K562 (cell line): ENCODE measurements around the gene ZNF646. TPM values are rescaled to one million over a fixed set of nuclear protein-coding genes. Genes with fewer than 3 reads are reported as not detected.

Experiments used
- ASH1L ChIP-seq: fragments of 450-650 bp; IDR thresholded peaks from 2 replicates; pipeline ENCODE4 v1.6.1; 2018; ENCODE audit warnings: borderline replicate concordance, mild to moderate bottlenecking, low read depth; ENCODE audit not compliant: partially characterized antibody
- BRF1 ChIP-seq: IDR thresholded peaks from 3 replicates; pipeline ENCODE4 v1.6.1; 2011; ENCODE audit warnings: borderline replicate concordance, mild to moderate bottlenecking; ENCODE audit not compliant: insufficient read length; ENCODE audit errors: extremely low read depth
- CHCHD3 ChIP-seq: fragments of 250-450 bp; sonication (Bioruptor Pico); IDR thresholded peaks from 2 replicates; pipeline ENCODE4 v2.1.2; 2022; ENCODE audit warnings: mild to moderate bottlenecking
- DEAF1 ChIP-seq: fragments of 450-650 bp; formaldehyde crosslinking; IDR thresholded peaks from 2 replicates; pipeline ENCODE4 v1.4.0; 2020; ENCODE audit warnings: mild to moderate bottlenecking, moderate library complexity
- DPF2 ChIP-seq: fragments of 450-650 bp; IDR thresholded peaks from 2 replicates; pipeline ENCODE4 v1.6.1; 2016
- FOXJ3 ChIP-seq: sonication (generic); formaldehyde crosslinking; IDR thresholded peaks from 2 replicates; pipeline ENCODE4 v1.4.0; 2020; ENCODE audit warnings: mild to moderate bottlenecking, missing genetic modification reagents
- ILK ChIP-seq: fragments of 450-650 bp; IDR thresholded peaks from 2 replicates; pipeline ENCODE4 v1.6.1; 2016; ENCODE audit warnings: missing genetic modification characterization, low read depth, mild to moderate bottlenecking, missing compliant biosample characterization, moderate library complexity, borderline replicate concordance
- KLF6 ChIP-seq: fragments of 250-450 bp; sonication (Bioruptor Pico); IDR thresholded peaks from 2 replicates; pipeline ENCODE4 v1.4.0; 2020; ENCODE audit warnings: mild to moderate bottlenecking, moderate library complexity, borderline replicate concordance
- MAFF ChIP-seq: IDR thresholded peaks from 2 replicates; pipeline ENCODE4 v1.6.1; 2012; ENCODE audit warnings: low read length, improper control_type of control experiment
- NFXL1 ChIP-seq: fragments of 450-650 bp; formaldehyde crosslinking; IDR thresholded peaks from 2 replicates; pipeline ENCODE4 v1.4.0; 2021; ENCODE audit warnings: mild to moderate bottlenecking
- SMARCA5 ChIP-seq: fragments of 450-650 bp; IDR thresholded peaks from 2 replicates; pipeline ENCODE4 v1.6.1; 2016
- ZBTB5 ChIP-seq: fragments of 450-650 bp; IDR thresholded peaks from 2 replicates; pipeline ENCODE4 v1.6.1; 2017; ENCODE audit warnings: antibody characterized with exemption
- ZFP30 ChIP-seq: fragments of 250-450 bp; sonication (Bioruptor Pico); IDR thresholded peaks from 2 replicates; pipeline ENCODE4 v1.8.0; 2022; ENCODE audit warnings: moderate library complexity, mild to moderate bottlenecking, inconsistent platforms, borderline replicate concordance
- ZFP36 ChIP-seq: fragments of 150-350 bp; IDR thresholded peaks from 2 replicates; pipeline ENCODE4 v1.6.1; 2018; ENCODE audit warnings: low read length, low read depth; ENCODE audit not compliant: partially characterized antibody
- ZNF121 ChIP-seq: sonication (generic); formaldehyde crosslinking; conservative IDR thresholded peaks from 2 replicates; pipeline ENCODE4 v1.8.0; 2022; ENCODE audit warnings: missing genetic modification reagents
- ZNF140 ChIP-seq: fragments of 250-450 bp; sonication (Bioruptor Pico); IDR thresholded peaks from 2 replicates; pipeline ENCODE4 v1.8.0; 2021; ENCODE audit warnings: moderate library complexity, mild to moderate bottlenecking, inconsistent platforms
- ZNF445 ChIP-seq: fragments of 250-450 bp; sonication (Bioruptor Pico); IDR thresholded peaks from 2 replicates; pipeline ENCODE4 v1.4.0; 2020; ENCODE audit warnings: low read depth, mild to moderate bottlenecking, moderate library complexity
- ZNF551 ChIP-seq: fragments of 250-450 bp; sonication (Bioruptor Pico); IDR thresholded peaks from 2 replicates; pipeline ENCODE4 v1.5.0; 2021; ENCODE audit warnings: mild to moderate bottlenecking, moderate library complexity
- ZNF609 ChIP-seq: sonication (generic); formaldehyde crosslinking; IDR thresholded peaks from 2 replicates; pipeline ENCODE4 v1.8.1; 2023; ENCODE audit warnings: missing genetic modification reagents, mild to moderate bottlenecking, borderline replicate concordance
- polyA plus RNA-seq, 8 experiments: library from polyadenylated mRNA; depleted of rRNA in 4 of 8; stranded (reverse) in 5 of 8; unstranded in 3 of 8; fragments of >200 nt; fragmentation: Nextera tagmentation in 2 of 8; fragmentation: Illumina TruSeq in 1 of 8; extraction: Ambion mirVana in 2 of 8; extraction: Trizol in 1 of 8; gene quantifications; 2 replicates each; pipeline versions ENCODE4 v1.2.1 to v1.2.3, GENCODE V29; 2011 to 2014; ENCODE audit warnings: inconsistent platforms in 1 of 8, missing spikeins in 1 of 8
- total RNA-seq, 7 experiments: library from RNA; depleted of rRNA in 6 of 7; stranded (reverse); fragments of >200 nt in 6 of 7; fragmentation: Illumina TruSeq in 2 of 7; extraction: Trizol in 2 of 7; gene quantifications; 2 replicates each; pipeline versions ENCODE4 v1.2.1 to v1.2.3, GENCODE V29; 2011 to 2021; ENCODE audit warnings: low replicate concordance in 1 of 7

Gene ZNF646
- total and polyA plus RNA-seq, 9 of the 15 experiments (the other 6 are each of a cell fraction or from before 2014, with no cell fraction given) = 0.08 to 20.6 (median 8.0) TPM

- TF ChIP-seq ZNF609 (no peak), ZNF551 (no peak), ZNF121 (no peak), ZNF140 (CRISPR knock-in tag) (no peak), BRF1 (no peak), ZBTB5 (no peak), ZNF445 (CRISPR knock-in tag) (no peak), DEAF1 (CRISPR knock-in tag) (no peak), ILK (no peak), FOXJ3 (CRISPR knock-in tag) (no peak), CHCHD3 (no peak), KLF6 (CRISPR knock-in tag) (no peak), SMARCA5 (no peak), ZFP30 (no peak), ZFP36 (no peak), DPF2 (no peak), ASH1L (no peak), NFXL1 (CRISPR knock-in tag) (no peak), MAFF (no peak)
These were observed 20.4 kb downstream of the ZNF646 start, which contains the start of gene VKORC1 (continued) for GRCh38 chr16:31094424-31095120.
